ENCODE measurements around the gene ZNF492.
"Not testable (repeated sequence)": the region's sequence is repeated elsewhere in the genome, so short reads cannot be mapped to it uniquely, and the experiment has no call there.

ZNF492 gene

GRCh38 chr19:22633706-22634449, at the start of gene ZNF492:
Gene ZNF492, plus strand, starts transcription at chr19:22634324. Its CDS starts 19,076 bp downstream, at chr19:22653400.
- DNase-seq = peak; percentile 93

GRCh38 chr19:22595422-22595821, 38.7 kb upstream of the ZNF492 start:
- DNase-seq = no peak

- no peak for DNase-seq
These were observed 38.2 kb upstream of the ZNF492 start for GRCh38 chr19:22595918-22596341.

GRCh38 chr19:22600690-22601648, 33.2 kb upstream of the ZNF492 start:
- DNase-seq = no peak

DNA sequence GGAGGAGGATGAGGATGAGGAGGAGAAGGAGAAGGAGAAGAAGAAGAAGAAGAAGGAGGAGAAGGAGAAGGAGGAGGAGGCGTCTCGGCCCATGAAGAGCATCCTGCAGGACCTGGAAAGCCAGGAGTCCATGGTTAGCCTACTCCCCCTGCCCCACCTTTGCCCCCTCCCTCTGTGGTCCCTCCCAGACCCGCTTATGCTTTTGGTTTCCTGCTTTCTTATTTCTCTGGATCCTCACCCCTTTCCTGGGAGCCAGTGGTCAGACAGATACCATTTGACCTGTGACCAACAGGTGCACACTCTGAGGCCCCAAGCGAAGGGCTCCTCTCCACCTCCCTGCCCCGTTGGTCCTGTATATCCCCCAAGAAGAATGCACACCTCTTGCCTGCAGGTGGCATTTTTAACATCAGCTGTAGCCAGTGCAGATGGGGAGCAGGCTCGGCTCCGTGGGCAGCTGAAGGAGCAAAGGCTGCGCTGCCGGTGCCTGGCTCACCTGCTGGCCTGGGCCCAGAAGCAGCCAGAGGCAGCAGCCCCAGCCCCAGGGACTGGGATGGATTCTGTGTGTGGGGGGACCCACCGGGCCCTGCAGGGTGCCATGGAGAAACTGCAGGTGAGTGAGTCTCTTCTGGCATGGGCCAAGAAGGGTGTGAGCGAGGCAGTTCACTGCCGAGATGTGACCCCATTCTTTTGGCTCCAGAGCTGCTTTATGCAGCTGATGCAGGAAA, 32.1 kb upstream of the ZNF492 start:
- DNase-seq = no peak

GRCh38 chr19:22602631-22603272, 31.4 kb upstream of the ZNF492 start:
- DNase-seq = no peak

- no peak for DNase-seq
These were observed 30.3 kb upstream of the ZNF492 start for GRCh38 chr19:22603518-22604440.

DNA sequence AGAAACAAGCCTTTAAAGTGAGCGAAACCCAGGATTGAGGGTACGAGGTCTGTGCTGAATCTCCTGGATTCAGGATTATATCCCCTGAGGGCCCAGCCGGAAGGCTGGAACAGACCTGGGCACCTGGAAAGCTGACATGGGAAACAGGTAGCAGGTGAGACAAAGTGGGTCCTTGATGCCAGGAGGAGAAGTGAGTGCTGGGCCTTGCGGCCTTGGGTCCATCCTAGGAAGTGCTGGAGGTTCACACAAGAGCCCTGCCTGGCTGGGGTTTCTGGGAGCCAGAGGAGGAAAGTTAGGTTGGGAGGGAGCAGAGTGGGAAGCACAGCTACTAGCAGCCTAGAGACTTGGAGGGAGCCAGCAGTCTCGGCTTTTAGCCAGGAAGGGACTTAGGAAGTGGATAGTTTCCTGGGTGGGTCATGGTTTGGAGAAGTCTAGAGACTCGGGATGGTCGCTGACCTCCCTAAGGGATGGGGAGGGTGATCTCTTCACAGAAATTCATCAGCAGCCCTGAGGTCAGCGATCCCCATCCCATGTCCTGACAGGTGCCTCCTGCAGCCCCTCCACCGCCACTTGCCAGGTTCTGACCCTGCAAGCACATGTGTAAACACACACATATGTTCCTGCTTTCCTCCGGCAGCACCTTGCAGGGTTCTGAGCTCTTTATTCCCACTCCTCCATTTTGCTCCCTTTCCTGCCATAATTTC, 29.4 kb upstream of the ZNF492 start:
- DNase-seq = no peak

- no peak for DNase-seq
These were observed 28.6 kb upstream of the ZNF492 start for GRCh38 chr19:22605275-22606211.

GRCh38 chr19:22606212-22606553, 27.9 kb upstream of the ZNF492 start:
- DNase-seq = no peak

- DNase-seq = no peak
These were observed 27.0 kb upstream of the ZNF492 start for GRCh38 chr19:22606954-22607652.

GRCh38 chr19:22607653-22608430, 26.3 kb upstream of the ZNF492 start:
- no peak for DNase-seq

DNA sequence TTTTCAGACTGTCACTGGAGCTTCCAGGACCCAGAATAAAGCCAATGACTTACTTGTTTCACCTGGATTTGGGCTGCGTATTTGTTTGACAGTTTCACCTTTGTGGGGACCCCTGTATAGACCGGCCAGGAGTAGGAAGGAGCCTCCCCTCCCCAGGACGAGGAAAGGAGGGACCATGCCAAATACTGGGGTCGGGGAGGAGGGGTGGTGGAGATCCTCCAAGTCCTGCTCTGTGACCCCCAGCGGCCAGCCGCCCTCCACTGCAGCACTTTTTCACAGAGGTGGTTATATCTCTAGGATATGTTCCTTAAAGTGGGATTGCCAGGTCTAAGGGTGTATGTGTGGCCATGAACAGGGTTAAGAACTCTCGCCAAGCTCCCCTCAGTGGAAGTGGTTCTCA, 25.7 kb upstream of the ZNF492 start:
- DNase-seq = no peak

DNA sequence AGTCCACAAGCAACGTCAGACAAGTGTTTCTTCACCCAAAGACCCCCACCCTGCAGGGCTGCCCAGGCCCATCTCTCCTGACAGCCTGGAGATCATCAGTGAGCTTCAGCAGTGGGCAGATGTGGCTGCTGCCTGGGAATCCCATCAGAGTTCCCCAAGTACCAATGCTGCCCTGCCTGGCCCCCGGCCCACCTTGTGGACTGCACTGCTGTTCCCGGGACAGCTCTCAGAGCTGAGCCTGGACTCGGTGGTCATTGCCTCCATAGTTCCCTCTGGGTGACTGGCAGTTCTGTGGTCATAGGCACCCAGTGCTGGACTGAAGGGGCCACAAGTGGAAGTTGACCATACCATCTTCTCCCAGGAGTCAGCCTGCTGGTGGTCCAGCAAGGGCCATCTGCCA, 24.5 kb upstream of the ZNF492 start:
- no peak for DNase-seq

- no peak for DNase-seq
These were observed 24.0 kb upstream of the ZNF492 start for GRCh38 chr19:22610121-22610520.

- DNase-seq = no peak
These were observed 21.8 kb upstream of the ZNF492 start for GRCh38 chr19:22612316-22612715.

- DNase-seq = no peak
These were observed 17.5 kb upstream of the ZNF492 start for GRCh38 chr19:22616659-22617058.

- not testable (repeated sequence) for DNase-seq
These were observed 16.9 kb upstream of the ZNF492 start for GRCh38 chr19:22617181-22617580.

Measured in retina (tissue), 1 donor.